ENCODE measurements around the gene HPSE2. TPM values are rescaled to one million over a fixed set of nuclear protein-coding genes. Genes with fewer than 3 reads are reported as not detected.

Gene HPSE2
- total and polyA plus RNA-seq, 2 of the 13 experiments (the other 11 are each of a cell fraction or from before 2014, with no cell fraction given) = 0.01 TPM; not detected in 1

GRCh38 chr10:98488669-98489430 is 746.8 kb downstream of the HPSE2 start (continued):
- TF ChIP-seq RARA (CRISPR knock-in tag; IDR thresholded peaks at IDR 0.05) (peak; percentile 65), ZFP36 (IDR thresholded peaks at IDR 0.05; ENCODE audit: borderline replicate concordance, low read depth, low read length, partially characterized antibody) (no peak), MTF2 (CRISPR knock-in tag; IDR thresholded peaks at IDR 0.05; ENCODE audit: borderline replicate concordance) (no peak), ISL2 (CRISPR knock-in tag; IDR thresholded peaks at IDR 0.05) (peak; percentile 57; the same call in 1 of the 2 replicates), ISX (CRISPR knock-in tag; conservative IDR thresholded peaks at IDR 0.05) (no peak), ZNF589 (CRISPR knock-in tag; conservative IDR thresholded peaks at IDR 0.05) (no peak), NCOA2 (CRISPR knock-in tag; IDR thresholded peaks at IDR 0.05) (peak; percentile 86), TBX3 (IDR thresholded peaks at IDR 0.05; ENCODE audit: borderline replicate concordance) (no peak), ZNF563 (CRISPR knock-in tag; IDR thresholded peaks at IDR 0.05) (no peak), PAXIP1 (CRISPR knock-in tag; conservative IDR thresholded peaks at IDR 0.05) (peak; percentile 51; the same call in 1 of the 2 replicates), ETV6 (CRISPR knock-in tag; conservative IDR thresholded peaks at IDR 0.05) (no peak), ZSCAN20 (CRISPR knock-in tag; IDR thresholded peaks at IDR 0.05; ENCODE audit: borderline replicate concordance) (no peak), ZNF652 (CRISPR knock-in tag; IDR thresholded peaks at IDR 0.05; ENCODE audit: borderline replicate concordance, low read depth) (no peak), MTF1 (CRISPR knock-in tag; IDR thresholded peaks at IDR 0.05) (no peak), SOX5 (CRISPR knock-in tag; IDR thresholded peaks at IDR 0.05; ENCODE audit: borderline replicate concordance) (peak; percentile 67; the same call in 1 of the 2 replicates), RARG (CRISPR knock-in tag; IDR thresholded peaks at IDR 0.05; ENCODE audit: low read depth) (no peak), KDM5B (CRISPR knock-in tag; IDR thresholded peaks at IDR 0.05; ENCODE audit: borderline replicate concordance) (no peak), ZNF614 (CRISPR knock-in tag; IDR thresholded peaks at IDR 0.05; ENCODE audit: borderline replicate concordance) (0 out of 2 replicates have a peak, but pooled peaks have one; percentile 19)
- TF ChIP-seq, protein P1, sequence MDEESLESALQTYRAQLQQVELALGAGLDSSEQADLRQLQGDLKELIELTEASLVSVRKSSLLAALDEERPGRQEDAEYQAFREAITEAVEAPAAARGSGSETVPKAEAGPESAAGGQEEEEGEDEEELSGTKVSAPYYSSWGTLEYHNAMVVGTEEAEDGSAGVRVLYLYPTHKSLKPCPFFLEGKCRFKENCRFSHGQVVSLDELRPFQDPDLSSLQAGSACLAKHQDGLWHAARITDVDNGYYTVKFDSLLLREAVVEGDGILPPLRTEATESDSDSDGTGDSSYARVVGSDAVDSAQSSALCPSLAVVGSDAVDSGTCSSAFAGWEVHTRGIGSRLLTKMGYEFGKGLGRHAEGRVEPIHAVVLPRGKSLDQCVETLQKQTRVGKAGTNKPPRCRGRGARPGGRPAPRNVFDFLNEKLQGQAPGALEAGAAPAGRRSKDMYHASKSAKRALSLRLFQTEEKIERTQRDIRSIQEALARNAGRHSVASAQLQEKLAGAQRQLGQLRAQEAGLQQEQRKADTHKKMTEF (CRISPR knock-in tag; IDR thresholded peaks at IDR 0.05) = peak; percentile 53; the same call in 1 of the 2 replicates
- TF ChIP-seq, protein P2, sequence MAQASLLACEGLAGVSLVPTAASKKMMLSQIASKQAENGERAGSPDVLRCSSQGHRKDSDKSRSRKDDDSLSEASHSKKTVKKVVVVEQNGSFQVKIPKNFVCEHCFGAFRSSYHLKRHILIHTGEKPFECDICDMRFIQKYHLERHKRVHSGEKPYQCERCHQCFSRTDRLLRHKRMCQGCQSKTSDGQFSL (CRISPR knock-in tag; IDR thresholded peaks at IDR 0.05) = 0 out of 2 replicates have a peak, but pooled peaks have one; percentile 38
